Lung (tissue), 12 donors: ENCODE measurements around the gene GSK3A. TPM values are rescaled to one million over a fixed set of nuclear protein-coding genes. Genes with fewer than 3 reads are reported as not detected.

Experiments used
- ATAC-seq: fragments of 200-7000 bp; cut with Tn5 transposase; one replicate; pipeline ENCODE4 v1.9.1; 2020; ENCODE audit warnings: moderate number of reproducible peaks; ENCODE audit not compliant: insufficient read depth, low FRiP score
- DNase-seq, 3 donors: peaks; one replicate each; pipeline ENCODE4 v3.0.0-alpha.2; 2013 to 2017
- H3K27ac ChIP-seq, 2 donors: one replicate each; pipeline ENCODE4 v1.5.1; 2013; ENCODE audit warnings: mild to moderate bottlenecking in 2 of 2, moderate library complexity in 2 of 2, control low read depth in 1 of 2, inconsistent platforms in 1 of 2, low read depth in 1 of 2, low read length in 1 of 2
- H3K27me3 ChIP-seq, 3 donors: one replicate each; pipeline ENCODE4 v1.5.1; 2013; ENCODE audit warnings: low read length in 2 of 3; ENCODE audit not compliant: control insufficient read depth in 3 of 3, insufficient read depth in 3 of 3
- H3K36me3 ChIP-seq, 4 donors: one replicate each; pipeline ENCODE4 v1.5.1; 2013; ENCODE audit warnings: low read length in 4 of 4, mild to moderate bottlenecking in 1 of 4, moderate library complexity in 1 of 4; ENCODE audit not compliant: control insufficient read depth in 4 of 4, insufficient read depth in 4 of 4
- H3K4me1 ChIP-seq, 5 donors: one replicate each; pipeline ENCODE4 v1.5.1; 2013; ENCODE audit warnings: low read length in 5 of 5, mild to moderate bottlenecking in 2 of 5, moderate library complexity in 1 of 5; ENCODE audit not compliant: control insufficient read depth in 5 of 5, insufficient read depth in 5 of 5
- H3K4me3 ChIP-seq: one replicate; pipeline ENCODE4 v1.5.1; 2013; ENCODE audit warnings: mild to moderate bottlenecking, control low read depth, moderate library complexity
- H3K9ac ChIP-seq, 2 donors: one replicate each; pipeline ENCODE4 v1.5.1; 2013; ENCODE audit warnings: low read length in 2 of 2, control low read depth in 1 of 2; ENCODE audit not compliant: insufficient read depth in 1 of 2
- H3K9me3 ChIP-seq, 4 donors: one replicate each; pipeline ENCODE4 v1.5.1; 2013; ENCODE audit warnings: low read length in 3 of 4, mild to moderate bottlenecking in 1 of 4, moderate library complexity in 1 of 4; ENCODE audit not compliant: control insufficient read depth in 4 of 4, insufficient read depth in 3 of 4
- WGBS, 2 donors: extraction: QIAGEN DNeasy Blood & Tissue Kit; methylation state at CpG; one replicate each; pipeline ENCODE4 v1.1.7; 2013; 5-methylcytosine and 5-hydroxymethylcytosine counted together
- polyA plus RNA-seq, 2 donors: library from polyadenylated mRNA; stranded (reverse); fragments of 200-250 nt; gene quantifications; one replicate each; pipeline ENCODE4 v1.2.1, GENCODE V29; 2013
- total RNA-seq, 2 donors: library from RNA; depleted of rRNA in 1 of 2; stranded (reverse); fragments of >200 nt in 1 of 2; gene quantifications; one replicate each; pipeline ENCODE4 v1.2.1, GENCODE V29; 2014 to 2021
- TF ChIP-seq, protein P1 (sequence below): IDR thresholded peaks from 2 replicates; pipeline ENCODE4 v1.5.1; 2012; ENCODE audit warnings: mild to moderate bottlenecking; ENCODE audit errors: control extremely low read depth, extremely low read depth
- donor health status: control.
- donor health status: control.
- donor health status: Bipolar disorder and iron deficiency.
- donor health status: healthy.
- donor health status: DM: yes; HTN: yes; CAD: no.

The GSK3A gene
- total and polyA plus RNA-seq, 4 donors, result 23.7 to 54.2 (median 46.2) TPM

DNA sequence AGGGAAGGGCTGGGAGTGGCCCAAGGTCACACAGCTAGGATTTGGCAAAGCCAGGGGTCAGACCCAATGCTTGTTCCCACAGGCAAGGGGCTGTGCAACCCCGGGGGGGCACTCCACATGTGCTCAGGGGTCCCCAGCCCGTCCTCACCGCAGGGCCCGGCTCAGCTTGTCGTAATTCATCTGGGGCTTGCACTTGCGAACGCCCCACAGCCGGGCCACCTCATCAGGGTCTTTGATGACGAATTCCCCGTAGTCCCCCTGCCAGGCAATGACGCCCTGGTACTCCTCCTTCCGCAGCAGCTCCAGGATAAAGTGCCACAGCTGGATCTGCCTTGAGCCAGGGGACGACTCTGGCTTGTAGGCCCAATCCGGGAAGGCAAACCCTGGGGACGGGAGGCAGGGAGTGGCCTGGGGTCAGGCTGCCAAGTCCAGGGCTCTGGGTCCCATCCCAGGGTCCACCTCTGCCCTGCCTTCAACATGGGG is 7.8 kb upstream of the GSK3A start:
- Histone ChIP-seq H3K4me3 (no peak overlapping the region), H3K9ac (peak overlapping the region in 1 of 2 donors; percentile 5), H3K9me3 (no peaks in the 10 kb centered on the region), H3K27me3 (no peaks in the 10 kb centered on the region), H3K27ac (peak overlapping the region; percentile 63 to 73), H3K36me3 (peaks cover 7 to 19% (median 16%) of the 10 kb centered on the region in 4 donors), H3K4me1 (peaks cover 12 to 39% (median 25%) of the 10 kb centered on the region in 5 donors)
- TF ChIP-seq, protein P1, sequence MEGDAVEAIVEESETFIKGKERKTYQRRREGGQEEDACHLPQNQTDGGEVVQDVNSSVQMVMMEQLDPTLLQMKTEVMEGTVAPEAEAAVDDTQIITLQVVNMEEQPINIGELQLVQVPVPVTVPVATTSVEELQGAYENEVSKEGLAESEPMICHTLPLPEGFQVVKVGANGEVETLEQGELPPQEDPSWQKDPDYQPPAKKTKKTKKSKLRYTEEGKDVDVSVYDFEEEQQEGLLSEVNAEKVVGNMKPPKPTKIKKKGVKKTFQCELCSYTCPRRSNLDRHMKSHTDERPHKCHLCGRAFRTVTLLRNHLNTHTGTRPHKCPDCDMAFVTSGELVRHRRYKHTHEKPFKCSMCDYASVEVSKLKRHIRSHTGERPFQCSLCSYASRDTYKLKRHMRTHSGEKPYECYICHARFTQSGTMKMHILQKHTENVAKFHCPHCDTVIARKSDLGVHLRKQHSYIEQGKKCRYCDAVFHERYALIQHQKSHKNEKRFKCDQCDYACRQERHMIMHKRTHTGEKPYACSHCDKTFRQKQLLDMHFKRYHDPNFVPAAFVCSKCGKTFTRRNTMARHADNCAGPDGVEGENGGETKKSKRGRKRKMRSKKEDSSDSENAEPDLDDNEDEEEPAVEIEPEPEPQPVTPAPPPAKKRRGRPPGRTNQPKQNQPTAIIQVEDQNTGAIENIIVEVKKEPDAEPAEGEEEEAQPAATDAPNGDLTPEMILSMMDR, result no peak
- peak in 2 of 3 donors; percentile 47 to 57 for DNase-seq
- WGBS, 2 donors, result 53 to 70% methylated on average over 14 to 15 of the region's 15 CpGs
- ATAC-seq, result no peak

DNA sequence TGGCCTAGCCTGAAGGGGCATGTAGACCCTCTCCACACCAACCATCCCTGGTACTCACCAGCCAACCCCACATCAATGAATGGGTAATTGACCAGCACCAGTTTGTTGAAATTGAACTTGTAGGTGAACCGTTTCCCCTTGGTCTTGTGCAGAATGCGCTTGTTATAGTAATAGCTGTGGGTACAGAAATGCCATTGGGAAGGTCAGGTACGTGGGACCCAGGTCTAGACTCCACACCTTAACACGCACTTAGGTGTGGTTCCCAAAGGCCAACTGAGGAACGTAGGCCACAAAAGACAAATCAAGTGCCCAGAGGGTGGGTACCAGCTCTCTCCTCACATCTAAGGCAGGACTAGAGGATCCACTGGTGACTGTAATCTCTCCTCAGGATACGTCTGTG is 7.4 kb upstream of the GSK3A start:
- TF ChIP-seq, protein P1, result no peak
- Histone ChIP-seq H3K36me3 (peaks cover 7 to 19% (median 16%) of the 10 kb centered on the region in 4 donors), H3K9ac (no peak overlapping the region), H3K27me3 (no peaks in the 10 kb centered on the region), H3K9me3 (no peaks in the 10 kb centered on the region), H3K27ac (peak overlapping the region in 1 of 2 donors; percentile 63), H3K4me3 (no peak overlapping the region), H3K4me1 (peaks cover 12 to 43% (median 25%) of the 10 kb centered on the region in 5 donors)
- no peak for DNase-seq
- ATAC-seq, result no peak
- 78 to 81% methylated on average over 6 of the region's 6 CpGs for WGBS, 2 donors

GRCh38 chr19:42249149-42249750 is 6.8 kb upstream of the GSK3A start:
- Histone ChIP-seq H3K27ac (no peak overlapping the region), H3K9me3 (no peaks in the 10 kb centered on the region), H3K4me1 (peaks cover 12 to 43% (median 25%) of the 10 kb centered on the region in 5 donors), H3K9ac (no peak overlapping the region), H3K27me3 (no peaks in the 10 kb centered on the region), H3K36me3 (peaks cover 7 to 19% (median 16%) of the 10 kb centered on the region in 4 donors), H3K4me3 (no peak overlapping the region)
- WGBS, 2 donors, result 85 to 88% methylated on average over 35 to 36 of the region's 36 CpGs
- DNase-seq (no peak), ATAC-seq (no peak)
- TF ChIP-seq, protein P1, result no peak
